ENCODE measurements around the gene PEX5.

DNA sequence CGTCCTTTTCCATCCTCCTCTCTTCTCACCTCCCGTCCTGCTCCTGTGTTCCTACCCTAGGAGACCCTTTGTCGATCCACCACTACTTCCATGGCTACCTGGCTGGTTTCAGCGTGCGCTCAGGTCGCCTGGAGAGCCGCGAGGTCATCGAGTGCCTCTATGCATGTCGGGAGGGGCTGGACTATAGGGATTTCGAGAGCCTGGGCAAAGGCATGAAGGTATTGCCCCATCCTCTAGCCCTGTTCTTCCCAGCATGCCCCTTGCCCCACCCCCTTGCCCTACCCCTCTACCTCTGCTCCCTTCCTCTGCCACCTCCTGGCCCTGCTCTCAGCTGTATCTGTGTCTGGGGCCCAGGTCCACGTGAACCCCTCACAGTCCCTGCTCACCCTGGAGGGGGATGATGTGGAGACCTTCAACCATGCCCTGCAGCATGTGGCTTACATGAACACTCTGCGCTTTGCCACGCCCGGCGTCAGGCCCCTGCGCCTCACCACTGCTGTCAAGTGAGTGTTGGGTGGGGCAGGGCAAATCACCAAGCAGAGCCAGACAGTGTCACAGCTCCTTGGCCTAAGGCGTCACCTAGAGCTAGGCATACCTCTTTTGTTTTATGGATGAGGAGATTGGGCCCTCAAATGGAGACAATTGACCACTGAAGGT is 46.5 kb upstream of the PEX5 start:
- TF ChIP-seq EZH2 (IDR thresholded peaks at IDR 0.05; ENCODE audit: low read depth, unreplicated experiment) (no peak), EZH2phosphoT487 (IDR thresholded peaks at IDR 0.05; ENCODE audit: unreplicated experiment) (no peak)
- TF ChIP-seq, protein P1, sequence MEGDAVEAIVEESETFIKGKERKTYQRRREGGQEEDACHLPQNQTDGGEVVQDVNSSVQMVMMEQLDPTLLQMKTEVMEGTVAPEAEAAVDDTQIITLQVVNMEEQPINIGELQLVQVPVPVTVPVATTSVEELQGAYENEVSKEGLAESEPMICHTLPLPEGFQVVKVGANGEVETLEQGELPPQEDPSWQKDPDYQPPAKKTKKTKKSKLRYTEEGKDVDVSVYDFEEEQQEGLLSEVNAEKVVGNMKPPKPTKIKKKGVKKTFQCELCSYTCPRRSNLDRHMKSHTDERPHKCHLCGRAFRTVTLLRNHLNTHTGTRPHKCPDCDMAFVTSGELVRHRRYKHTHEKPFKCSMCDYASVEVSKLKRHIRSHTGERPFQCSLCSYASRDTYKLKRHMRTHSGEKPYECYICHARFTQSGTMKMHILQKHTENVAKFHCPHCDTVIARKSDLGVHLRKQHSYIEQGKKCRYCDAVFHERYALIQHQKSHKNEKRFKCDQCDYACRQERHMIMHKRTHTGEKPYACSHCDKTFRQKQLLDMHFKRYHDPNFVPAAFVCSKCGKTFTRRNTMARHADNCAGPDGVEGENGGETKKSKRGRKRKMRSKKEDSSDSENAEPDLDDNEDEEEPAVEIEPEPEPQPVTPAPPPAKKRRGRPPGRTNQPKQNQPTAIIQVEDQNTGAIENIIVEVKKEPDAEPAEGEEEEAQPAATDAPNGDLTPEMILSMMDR (conservative IDR thresholded peaks at IDR 0.05; ENCODE audit: low read depth in 2 of 2): no peak
- TF ChIP-seq, protein P2, sequence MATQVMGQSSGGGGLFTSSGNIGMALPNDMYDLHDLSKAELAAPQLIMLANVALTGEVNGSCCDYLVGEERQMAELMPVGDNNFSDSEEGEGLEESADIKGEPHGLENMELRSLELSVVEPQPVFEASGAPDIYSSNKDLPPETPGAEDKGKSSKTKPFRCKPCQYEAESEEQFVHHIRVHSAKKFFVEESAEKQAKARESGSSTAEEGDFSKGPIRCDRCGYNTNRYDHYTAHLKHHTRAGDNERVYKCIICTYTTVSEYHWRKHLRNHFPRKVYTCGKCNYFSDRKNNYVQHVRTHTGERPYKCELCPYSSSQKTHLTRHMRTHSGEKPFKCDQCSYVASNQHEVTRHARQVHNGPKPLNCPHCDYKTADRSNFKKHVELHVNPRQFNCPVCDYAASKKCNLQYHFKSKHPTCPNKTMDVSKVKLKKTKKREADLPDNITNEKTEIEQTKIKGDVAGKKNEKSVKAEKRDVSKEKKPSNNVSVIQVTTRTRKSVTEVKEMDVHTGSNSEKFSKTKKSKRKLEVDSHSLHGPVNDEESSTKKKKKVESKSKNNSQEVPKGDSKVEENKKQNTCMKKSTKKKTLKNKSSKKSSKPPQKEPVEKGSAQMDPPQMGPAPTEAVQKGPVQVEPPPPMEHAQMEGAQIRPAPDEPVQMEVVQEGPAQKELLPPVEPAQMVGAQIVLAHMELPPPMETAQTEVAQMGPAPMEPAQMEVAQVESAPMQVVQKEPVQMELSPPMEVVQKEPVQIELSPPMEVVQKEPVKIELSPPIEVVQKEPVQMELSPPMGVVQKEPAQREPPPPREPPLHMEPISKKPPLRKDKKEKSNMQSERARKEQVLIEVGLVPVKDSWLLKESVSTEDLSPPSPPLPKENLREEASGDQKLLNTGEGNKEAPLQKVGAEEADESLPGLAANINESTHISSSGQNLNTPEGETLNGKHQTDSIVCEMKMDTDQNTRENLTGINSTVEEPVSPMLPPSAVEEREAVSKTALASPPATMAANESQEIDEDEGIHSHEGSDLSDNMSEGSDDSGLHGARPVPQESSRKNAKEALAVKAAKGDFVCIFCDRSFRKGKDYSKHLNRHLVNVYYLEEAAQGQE (IDR thresholded peaks at IDR 0.05; ENCODE audit: unreplicated experiment): no peak
